Kasumi-1 (cell line): ENCODE data around the gene TRIM7.
"Not testable (repeated sequence)": the region's sequence is repeated elsewhere in the genome, so short reads cannot be mapped to it uniquely, and the experiment has no call there.

Experiments used
- DNase-seq, 2 experiments: peaks; one replicate each; lab custom pipeline; 2025; lab: John Stamatoyannopoulos, UW

TRIM7 gene

DNA sequence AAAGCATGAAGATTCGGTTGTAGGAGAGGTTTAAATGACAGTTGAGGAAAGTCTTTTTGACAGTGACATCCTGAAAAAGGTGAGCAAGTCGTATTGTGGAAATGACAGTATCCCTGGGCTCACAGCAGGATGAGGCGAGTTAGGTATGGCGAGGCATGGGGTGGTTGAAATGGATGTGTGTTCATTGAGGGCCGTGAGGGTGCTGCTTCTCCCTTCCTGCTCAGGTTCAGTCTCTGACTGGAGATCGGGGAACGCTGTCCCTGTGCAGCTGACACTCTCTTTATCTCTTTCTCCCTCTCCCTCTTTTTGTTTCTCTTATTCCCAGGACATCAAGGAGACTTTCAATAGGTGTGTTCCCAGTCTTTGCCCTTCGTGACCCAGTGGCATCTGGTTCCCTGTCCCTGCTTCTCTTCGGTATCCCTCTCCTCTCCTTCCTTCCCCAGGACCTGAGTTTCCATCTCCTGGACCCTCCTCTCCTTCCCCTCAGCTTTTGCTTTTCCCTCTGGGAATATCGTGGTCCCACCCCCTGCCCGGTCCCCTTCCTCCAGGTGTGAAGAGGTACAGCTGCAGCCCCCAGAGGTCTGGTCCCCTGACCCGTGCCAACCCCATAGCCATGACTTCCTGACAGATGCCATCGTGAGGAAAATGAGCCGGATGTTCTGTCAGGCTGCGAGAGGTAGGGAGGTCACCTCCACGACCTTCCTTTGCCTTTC lies 28.2 kb upstream of the TRIM7 start:
- DNase-seq = no peak

DNA sequence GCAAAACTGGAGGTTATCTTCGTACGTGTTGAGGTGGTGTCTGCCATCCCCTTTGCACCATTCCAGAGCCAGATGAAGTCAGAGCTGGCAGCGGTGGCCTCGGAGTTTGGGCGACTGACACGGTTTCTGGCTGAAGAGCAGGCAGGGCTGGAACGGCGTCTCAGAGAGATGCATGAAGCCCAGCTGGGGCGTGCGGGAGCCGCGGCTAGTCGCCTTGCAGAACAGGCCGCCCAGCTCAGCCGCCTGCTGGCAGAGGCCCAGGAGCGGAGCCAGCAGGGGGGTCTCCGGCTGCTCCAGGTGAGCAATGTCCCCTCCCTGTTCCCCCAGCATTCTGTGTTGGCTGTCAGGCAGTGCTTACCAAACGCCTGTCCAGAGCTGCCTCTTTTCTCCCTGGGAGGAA lies 27.6 kb upstream of the TRIM7 start:
- DNase-seq = no peak

DNA sequence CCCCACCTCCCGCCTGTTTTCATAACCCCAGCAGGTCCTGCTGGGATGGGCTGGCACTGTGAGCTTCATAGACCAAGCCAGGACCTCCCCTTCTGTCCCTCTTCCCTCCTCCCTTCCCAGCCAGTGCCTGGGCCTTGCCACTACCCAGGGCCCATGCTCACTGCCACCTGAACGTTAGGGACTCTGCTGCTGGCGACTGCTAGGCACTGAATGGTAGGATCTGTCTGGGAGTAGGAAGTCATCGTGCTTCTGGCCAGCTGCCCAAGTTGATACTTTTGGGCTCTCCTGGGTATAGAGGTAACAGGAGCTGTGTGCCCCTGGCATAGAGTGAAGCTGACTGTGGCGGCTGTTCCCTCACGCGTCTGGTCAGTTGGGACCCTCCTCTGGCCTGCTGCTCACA lies 26.4 kb upstream of the TRIM7 start:
- no peak for DNase-seq

DNA sequence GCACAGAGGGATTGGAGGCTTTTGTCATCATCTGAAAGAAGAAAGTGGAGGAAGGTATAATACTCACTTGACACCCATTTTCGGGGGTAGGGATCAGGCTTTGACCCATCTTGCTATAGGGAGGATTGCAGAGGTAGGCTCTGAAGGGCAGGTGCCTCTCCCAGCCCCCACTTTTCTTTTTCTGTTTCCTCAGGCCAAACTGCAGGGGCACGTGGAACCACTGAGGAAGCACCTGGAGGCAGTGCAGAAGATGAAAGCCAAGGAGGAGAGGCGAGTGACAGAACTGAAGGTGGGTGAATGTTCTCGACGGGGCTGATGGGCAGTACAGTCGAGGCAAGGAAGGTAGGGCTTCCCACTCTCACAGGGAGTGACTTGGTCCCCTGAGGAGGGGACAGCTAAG lies 25.6 kb upstream of the TRIM7 start:
- DNase-seq = no peak

DNA sequence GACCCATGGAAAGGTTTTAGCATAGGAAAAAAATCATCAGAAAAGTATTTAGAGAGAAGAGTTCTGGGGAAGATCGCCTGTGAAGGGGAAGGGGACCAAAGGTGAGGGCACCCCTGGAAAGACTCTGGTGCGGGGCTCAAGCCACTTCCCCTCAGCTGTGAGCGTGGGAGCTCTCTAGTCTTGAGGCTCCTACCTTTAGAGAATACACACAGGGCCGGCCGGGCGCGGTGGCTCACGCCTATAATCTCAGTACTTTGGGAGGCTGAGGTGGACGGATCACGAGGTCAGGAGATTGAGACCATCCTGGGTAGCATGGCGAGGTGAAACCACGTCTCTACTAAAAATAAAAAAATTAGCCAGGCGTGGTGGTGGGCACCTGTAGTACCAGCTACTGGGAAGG lies 25.0 kb upstream of the TRIM7 start:
- no peak for DNase-seq

DNA sequence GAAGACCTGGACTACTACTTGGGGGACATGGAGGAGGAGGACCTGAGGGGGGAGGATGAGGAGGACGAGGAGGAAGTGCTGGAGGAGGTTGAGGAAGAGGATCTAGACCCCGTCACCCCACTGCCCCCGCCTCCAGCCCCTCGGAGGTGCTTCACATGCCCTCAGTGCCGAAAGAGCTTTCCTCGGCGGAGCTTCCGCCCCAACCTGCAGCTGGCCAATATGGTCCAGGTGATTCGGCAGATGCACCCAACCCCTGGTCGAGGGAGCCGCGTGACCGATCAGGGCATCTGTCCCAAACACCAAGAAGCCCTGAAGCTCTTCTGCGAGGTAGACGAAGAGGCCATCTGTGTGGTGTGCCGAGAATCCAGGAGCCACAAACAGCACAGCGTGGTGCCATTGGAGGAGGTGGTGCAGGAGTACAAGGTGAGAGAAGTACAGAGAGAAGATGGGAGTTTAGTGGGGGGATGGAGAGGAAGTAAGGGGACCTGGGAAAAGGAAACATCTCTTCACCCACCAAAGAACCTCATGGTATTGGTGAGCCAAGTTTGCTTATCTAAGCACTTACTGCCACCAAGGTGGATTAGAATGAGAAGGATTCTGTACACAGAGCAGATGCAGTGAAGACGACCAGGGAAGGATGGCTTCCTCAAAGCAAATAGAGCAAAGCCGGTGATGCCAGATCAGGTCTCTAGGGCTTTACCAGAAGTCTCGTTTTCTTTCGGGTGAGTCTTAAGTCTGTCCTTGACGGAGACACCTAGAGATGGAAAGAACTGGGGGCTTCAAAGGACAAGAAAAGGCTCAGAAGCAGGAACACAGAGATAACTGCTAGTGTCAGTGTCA lies 19.6 kb upstream of the TRIM7 start:
- no peak for DNase-seq

DNA sequence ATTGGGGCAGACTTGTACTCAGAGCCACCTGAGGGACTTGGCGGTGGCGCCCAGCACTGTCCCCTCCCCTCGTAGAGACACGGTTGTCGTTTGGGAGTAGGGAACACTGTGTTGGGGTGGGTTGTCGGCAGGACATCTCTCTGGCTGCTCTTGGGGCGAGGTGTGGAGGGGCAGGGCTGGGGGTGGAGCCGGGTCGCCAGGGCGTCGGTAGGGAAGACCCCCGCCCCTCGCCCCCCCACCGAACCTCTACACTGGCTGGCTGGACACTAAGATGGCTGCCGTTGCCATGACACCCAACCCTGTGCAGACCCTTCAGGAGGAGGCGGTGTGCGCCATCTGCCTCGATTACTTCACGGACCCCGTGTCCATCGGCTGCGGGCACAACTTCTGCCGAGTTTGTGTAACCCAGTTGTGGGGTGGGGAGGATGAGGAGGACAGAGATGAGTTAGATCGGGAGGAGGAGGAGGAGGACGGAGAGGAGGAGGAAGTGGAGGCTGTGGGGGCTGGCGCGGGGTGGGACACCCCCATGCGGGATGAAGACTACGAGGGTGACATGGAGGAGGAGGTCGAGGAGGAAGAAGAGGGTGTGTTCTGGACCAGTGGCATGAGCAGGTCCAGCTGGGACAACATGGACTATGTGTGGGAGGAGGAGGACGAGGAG lies 18.9 kb upstream of the TRIM7 start:
- DNase-seq = no peak

DNA sequence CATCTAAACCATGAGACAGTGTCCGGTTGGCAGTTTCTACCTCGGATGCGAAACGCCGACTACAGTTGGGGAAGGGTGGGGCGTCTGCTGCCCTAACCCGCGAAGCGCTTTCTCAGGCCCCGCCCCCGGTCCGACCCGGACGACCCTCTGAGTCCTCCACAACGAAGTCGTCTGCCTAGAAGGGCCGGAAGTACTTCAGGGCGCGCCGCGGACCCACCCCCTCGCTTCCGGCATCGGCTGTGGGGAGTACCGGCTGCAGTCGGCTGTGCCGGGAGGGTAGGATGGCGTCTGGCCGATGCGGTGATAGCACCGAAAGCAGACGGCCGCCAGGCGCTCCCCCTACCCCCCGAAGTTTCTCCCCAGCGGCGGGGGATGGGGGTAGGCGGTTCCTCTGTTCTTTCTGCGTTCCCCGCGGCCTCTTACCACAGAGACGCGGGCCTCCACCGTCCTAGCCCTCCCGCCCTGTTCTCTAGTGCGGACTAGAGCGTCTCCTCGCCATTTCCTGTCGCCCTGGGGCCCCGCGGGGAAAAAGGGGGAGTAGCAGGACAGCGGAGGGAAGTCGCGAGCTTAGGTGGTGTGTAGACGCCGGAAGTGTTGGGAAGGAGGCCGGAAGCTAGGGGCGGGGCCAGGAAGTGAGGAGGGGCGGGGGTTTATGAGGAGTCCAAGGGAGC lies 18.2 kb upstream of the TRIM7 start, which contains the start of gene TRIM41:
Gene TRIM41, plus strand, starts transcription at position 224 of the 671 bp plus-strand sequence. CDS start 719 bp downstream, outside the sequence.
- DNase-seq = no peak

DNA sequence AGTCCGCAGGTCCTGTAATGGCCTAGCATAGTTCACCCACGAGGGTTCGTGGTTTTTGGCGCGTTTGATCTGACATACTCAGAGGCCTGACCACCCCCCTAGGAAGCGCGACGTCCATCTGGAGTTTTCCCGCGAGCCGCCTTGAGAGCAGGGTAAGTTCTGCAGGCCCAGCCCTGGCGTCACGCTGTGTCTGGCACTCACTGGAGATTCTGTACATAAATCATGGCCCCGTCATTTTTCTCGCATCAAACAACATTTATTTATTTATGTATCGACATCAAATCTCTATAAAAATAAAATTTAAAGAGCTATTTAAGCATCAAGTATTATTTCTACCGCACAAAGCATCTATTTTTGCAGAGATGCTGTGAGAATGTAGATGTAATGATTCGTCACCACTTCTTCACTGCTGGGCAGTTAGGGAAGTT lies 17.6 kb upstream of the TRIM7 start:
- DNase-seq = no peak

DNA sequence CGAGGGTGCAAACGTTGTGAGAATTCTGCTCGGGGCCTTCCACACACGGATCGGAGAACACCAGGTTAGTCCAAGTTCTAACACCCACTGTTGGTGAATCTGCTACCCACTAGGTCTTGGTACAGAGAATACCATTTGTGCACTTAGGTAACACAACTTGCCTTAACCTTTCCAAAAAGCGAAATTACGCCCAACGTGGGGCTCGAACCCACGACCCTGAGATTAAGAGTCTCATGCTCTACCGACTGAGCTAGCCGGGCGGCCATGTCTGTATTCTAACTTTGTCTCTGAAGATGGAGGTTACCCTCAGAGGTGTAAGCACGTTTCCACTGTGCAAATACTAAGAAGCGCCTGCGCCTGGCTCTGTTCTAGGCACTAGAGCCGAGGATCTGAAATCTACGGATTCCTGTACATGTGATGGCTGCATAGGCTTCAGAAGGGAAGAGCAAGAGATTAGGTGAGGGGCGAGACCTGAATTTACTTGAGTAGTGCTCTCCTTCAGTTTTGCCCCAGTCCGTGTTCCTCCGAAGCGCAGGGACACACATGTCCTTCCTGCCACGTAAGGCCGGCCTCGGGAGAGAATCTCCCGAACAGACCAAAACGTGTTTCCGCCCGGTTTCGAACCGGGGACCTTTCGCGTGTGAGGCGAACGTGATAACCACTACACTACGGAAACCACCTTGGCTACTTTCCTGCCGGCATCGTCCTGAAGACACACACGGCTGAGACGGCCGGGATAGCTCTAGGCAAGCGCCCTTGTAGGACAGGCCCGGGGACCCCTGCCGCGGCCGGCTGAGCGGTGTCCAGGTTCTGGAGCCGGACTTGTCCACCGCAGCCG lies 17.0 kb upstream of the TRIM7 start:
- DNase-seq = no peak

DNA sequence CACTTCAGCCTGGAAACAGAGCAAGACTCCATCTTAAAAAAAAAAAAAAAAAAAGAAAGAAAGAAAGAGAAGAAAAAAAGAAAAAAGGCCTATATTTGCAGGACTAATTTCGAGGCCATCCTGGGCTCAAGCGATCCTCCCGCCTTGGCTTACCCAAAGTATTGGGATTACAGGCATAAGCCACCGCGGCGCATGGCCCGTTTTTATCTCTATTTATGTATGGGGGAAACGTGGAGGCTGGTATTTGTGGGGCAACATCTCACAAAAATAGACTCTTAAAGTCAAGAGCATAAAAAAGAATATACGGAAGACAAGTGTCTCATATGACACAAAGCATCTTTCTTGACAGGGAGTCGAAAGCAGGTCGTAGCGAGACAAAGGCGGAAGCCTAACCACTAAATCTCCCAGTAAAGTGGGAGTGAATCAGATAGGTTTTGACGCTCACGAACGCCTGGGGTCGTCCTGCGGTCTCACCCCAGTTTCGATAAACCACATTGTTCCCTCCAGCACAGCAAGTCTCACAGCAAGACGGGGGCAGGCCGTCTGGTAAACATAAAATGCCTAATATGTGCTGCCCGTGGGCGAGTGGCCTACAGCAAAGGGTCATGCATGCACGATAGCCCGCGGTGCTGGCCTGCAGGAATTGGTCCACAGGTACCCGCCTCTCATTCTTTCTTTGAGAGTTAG lies 16.3 kb upstream of the TRIM7 start:
- no peak for DNase-seq

DNA sequence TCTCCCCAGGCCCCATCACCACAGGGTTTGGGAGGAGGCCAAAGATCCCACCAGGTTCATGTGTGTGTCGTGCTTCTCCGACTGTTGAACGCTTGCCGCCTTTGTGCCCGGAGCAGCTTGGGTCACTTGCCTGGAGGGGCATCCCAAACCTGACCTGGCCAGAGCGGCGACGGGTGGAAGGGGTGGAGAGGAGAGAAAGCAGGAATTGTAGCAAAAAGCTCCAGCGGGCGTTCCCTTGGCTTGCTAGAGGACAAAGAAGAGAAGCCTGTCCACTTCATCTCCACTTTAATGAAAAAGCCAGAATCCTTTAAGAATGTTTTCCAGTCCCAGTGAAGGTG lies 15.2 kb upstream of the TRIM7 start:
- no peak for DNase-seq

DNA sequence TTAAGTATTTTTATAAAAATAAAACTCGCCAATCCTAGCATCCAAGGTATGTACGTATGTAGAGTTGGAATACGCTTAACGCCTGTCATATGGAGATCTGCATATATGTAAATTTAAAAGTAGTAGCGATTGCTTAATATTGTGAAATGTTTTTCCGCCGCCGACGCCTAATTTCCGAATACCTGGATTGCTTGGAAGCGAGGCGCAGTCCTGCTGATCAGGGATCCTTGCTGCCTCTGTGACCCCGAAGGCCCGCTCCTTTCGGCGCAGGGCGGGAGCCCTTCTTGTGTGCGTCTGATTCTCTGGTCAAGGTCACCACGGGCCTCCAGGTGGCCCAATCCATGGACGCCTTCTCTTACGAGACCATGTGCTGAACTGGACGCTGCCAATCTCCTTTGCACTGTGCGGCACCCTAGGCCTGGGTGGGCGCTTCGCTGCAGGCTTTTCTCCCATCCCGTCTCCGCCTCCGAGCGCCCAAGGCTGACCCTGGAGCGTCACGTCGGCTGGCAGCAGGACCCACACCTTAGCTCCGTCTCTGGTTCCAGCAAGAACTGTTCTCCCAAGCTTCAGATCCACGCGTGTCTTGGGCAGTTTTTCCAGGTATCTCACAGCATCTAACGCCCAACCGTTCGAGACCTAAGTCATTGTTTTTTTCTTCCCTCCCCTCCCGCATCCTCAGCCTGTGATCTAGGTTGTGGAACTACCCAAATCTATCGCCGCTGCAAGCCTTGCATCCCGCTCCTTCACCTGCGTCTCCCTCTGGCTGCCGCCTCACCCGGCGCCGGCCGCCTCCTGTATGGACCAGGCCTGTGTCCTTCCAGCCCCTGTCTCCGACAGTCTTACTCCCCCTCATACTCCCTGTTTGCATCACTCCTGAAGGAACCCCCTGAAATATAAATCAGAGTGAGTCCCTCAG lies 14.5 kb upstream of the TRIM7 start:
- DNase-seq = no peak

DNA sequence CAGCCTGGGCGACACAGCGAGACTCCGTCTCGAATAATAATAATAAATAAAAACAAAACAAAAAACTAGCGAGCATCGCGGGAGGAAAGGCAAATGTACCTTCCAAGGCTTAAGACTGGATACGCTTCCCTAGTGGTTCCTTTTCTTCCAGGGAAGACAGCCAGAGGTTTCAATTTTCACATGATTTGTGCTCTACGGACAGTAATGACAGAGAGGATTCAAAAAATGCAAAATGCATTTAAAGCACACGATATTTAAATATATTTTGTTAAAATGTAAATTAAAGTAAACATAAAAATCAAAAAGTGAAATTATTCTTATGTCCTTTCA lies 13.8 kb upstream of the TRIM7 start:
- DNase-seq = no peak

DNA sequence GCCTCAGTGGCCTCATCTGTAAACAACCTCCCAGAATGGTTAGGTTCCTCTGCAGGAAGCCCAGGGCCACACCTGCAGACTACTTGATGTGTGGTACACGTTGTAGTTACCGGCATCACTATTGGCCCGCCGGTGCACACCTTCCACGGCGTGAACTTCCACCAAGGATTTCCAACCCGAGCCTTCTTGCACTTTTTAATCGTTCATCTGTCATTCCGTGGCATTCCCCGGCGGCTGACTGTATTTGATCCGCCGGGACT lies 12.7 kb upstream of the TRIM7 start:
- no peak for DNase-seq

DNA sequence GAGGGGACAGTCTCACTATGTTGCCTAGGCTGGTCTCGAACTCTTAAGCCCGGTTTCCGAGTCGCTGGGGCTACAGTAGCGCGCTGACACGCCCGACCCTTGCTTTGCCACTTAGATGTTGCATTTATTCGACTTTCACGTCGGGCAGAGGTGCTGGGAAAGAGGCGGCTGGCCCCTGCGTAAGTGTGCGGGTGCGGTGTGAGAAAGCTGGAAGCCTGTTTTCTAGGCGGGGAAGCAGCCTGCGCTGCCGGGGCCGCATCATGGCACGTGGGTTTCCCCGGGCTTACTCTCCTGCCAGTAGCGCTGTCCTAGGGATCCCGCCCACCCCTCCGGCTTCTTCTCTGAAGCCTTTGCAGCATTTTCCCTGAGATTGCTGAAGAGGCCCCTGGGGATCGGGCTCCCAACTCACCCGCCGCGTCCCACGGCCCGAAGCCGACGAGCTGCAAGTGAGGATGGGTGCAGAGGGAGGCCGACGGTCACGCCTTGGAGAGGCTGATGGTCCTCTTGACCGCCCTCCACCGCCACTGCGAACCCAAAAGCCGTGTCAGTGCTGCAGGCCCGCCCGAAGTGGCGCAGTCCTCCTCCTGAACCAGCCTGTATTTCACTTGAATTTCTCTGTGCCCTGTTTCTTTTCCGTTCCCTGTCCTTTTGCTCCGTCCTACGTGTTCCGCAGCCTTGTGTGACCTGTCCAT lies 12.3 kb upstream of the TRIM7 start:
- DNase-seq = no peak

DNA sequence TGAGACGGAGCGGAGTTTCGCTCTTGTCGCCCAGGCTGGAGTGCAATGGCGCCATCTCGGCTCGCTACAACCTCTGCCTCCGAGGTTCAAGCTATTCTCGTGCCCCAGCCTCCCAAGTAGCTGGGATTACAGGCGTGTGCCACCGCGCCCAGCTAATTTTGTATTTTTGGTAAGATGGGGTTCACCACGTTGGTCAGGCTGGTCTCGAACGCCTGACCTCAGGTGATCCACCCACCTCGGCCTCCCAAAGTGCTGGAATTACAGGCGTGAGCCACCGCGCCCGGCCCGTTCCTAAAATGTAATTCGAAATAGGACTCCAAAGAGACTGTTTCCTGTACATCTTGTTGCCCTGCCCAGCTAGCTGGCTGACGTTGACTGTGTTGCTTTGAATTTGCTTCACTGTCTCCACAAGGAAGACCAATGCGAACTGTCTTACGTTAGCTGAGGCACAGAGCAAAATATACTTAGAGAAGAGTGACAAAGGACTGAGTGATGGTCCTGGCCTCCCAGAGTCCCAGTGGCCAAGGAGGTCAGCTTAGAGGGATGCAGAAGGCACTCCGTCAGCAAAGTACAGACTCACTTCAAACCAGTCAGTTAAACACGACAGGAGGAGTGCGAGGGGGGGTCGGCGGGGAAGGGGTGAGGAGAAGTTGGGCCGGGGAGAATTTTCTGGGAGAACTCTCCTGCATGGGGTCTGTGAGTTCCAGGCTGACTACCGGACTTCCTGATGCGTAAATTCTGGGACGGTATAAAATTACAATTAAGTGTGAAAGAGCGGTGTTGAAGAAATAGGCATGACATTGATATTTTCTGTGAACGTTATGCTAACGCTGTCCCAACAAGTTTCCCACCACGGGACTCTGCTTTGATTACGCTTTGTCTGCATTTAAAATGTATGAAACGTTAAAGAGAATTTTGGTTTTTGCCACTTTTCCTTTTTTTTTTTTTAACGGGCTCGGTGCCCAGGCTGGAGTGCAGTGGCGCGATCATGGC lies 11.3 kb upstream of the TRIM7 start:
- DNase-seq = no peak

DNA sequence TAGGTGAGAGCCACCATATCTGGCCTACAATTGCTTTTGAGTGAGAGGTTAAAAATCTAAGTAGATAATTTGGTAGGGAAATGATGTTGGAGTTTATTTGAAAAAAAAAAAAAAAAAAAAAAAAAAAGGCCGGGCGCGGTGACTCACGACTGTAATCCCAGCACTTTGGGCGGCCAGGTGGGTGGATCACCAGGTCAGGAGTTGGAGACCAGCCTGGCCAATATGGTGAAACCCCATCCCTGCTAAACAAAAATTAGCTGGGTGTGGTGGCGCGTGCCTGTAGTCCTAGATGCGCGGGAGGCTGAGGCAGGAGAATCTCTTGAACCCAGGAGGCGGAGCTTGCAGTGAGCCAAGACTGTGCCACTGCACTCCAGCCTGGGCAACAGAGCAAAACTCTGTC lies 9.3 kb upstream of the TRIM7 start:
- DNase-seq = not testable (repeated sequence)
